ENCODE results near the gene SBK1.

Gene SBK1

DNA sequence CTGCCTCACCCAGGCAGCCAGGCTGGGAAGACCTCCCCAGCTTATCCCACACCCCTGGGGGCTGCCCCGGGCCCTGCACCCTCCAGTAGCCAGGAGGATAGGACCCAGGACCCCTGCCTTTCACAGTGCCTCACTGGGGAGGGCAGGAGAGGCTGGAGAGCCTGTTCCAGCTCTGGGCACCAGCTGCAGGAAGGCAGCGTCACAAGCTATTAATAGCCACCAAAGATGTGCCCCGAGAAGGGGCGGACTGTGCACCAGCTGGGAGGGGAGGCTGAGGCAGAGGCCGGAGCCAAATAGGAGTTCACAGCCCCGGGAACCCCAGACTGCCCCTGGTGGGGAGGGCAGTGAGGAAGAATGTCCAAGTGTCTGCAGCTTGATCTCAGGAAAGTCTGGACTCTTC, 8.8 kb downstream of the SBK1 start:
- TF ChIP-seq, protein P1, sequence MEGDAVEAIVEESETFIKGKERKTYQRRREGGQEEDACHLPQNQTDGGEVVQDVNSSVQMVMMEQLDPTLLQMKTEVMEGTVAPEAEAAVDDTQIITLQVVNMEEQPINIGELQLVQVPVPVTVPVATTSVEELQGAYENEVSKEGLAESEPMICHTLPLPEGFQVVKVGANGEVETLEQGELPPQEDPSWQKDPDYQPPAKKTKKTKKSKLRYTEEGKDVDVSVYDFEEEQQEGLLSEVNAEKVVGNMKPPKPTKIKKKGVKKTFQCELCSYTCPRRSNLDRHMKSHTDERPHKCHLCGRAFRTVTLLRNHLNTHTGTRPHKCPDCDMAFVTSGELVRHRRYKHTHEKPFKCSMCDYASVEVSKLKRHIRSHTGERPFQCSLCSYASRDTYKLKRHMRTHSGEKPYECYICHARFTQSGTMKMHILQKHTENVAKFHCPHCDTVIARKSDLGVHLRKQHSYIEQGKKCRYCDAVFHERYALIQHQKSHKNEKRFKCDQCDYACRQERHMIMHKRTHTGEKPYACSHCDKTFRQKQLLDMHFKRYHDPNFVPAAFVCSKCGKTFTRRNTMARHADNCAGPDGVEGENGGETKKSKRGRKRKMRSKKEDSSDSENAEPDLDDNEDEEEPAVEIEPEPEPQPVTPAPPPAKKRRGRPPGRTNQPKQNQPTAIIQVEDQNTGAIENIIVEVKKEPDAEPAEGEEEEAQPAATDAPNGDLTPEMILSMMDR (IDR thresholded peaks at IDR 0.05; ENCODE audit: borderline replicate concordance, control extremely low read depth, extremely low read depth, insufficient read depth, missing control alignments) = no peak
- in situ Hi-C loops (cut with MboI; ENCODE audit: low sequenced_read_pairs, unreplicated experiment) = no loop called here
- DNase-seq (ENCODE audit: low spot score) = no peak

DNA sequence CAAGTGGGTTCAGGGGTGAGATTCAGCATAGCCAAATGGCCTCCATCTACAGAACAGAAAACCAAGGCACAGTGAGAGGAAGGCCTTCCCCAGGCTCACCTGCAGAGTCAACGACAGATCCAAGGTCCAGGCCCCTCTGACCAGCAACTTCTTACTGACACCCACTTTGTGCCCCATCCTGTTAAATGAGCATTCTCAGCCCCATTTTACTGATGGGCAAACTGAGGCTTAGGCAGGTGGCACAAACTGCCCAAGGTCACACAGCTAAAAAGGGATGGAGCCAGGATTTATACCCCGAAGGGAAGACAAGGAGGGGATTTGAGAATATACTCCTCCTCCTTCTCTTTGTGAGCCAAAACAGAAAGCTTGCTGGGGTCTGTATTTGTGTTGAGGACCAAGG, 9.3 kb downstream of the SBK1 start:
- in situ Hi-C loops (cut with MboI; ENCODE audit: low sequenced_read_pairs, unreplicated experiment) = no loop called here
- TF ChIP-seq, protein P1 (IDR thresholded peaks at IDR 0.05; ENCODE audit: borderline replicate concordance, control extremely low read depth, extremely low read depth, insufficient read depth, missing control alignments) = no peak
- DNase-seq (ENCODE audit: low spot score) = no peak

DNA sequence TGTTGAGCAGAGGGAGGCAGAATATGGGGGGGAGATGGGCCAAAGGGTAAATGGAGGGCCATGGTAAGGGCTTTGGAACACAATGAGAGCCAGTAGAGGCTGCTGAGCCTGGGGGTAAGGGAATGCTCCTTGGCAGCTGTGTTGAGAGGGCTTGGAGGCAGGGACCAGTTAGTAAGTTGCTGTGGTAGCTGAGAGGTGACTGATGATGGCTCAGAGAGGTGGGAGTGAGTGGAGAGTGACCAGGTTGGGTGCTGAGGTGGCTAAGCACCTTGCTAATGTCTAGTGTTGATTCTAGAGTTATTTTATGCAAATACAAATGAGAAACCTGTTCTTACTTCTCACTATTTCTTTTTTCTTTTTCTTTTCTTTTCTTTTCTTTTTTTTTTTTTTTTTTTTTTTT, 10.8 kb downstream of the SBK1 start:
- TF ChIP-seq, protein P1 (IDR thresholded peaks at IDR 0.05; ENCODE audit: borderline replicate concordance, control extremely low read depth, extremely low read depth, insufficient read depth, missing control alignments) = no peak
- DNase-seq (ENCODE audit: low spot score) = no peak
- in situ Hi-C loops (cut with MboI; ENCODE audit: low sequenced_read_pairs, unreplicated experiment) = no loop called here

DNA sequence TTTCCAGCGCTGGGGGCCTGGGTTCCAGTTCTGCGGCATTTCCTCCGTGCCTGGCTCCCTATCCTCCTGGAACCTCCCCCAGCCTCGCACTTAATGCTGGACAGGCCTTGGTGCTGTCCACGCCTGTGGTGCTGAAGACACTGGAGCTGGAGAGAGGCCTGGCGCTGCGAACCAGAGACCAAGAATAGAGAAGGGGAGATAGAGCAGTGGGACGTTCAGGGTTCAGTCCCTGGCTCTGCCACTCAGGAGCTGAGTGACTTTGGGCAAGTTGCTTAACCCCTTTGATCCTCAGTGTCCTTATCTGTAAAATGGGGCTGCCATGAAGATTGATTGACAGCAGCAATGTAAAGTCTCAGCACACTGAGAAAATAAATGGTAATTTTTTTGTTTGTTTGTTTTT, 11.9 kb downstream of the SBK1 start:
- TF ChIP-seq, protein P1 (IDR thresholded peaks at IDR 0.05; ENCODE audit: borderline replicate concordance, control extremely low read depth, extremely low read depth, insufficient read depth, missing control alignments) = no peak
- in situ Hi-C loops (cut with MboI; ENCODE audit: low sequenced_read_pairs, unreplicated experiment) = no loop called here
- DNase-seq (ENCODE audit: low spot score) = no peak

DNA sequence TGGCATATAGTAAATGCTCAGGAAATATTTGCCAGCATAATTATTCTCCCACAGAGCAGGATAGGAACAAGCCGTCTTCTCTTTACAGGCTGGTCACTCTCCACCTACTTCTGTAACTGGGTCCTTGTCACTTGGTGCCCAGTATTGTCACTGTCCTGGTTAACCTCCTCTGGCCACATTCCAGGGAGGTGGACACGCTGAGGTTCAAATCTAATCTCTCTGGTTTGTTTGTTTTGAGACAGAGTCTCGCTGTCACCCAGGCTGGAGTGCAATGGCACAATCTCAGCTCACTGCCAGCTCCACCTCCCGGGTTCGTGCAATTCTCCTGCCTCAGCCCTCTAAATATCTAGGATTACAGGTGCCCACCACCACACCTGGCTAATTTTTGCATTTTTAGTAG, 15.6 kb downstream of the SBK1 start:
- DNase-seq (ENCODE audit: low spot score) = no peak
- in situ Hi-C loops (cut with MboI; ENCODE audit: low sequenced_read_pairs, unreplicated experiment) = no loop called here
- TF ChIP-seq, protein P1 (IDR thresholded peaks at IDR 0.05; ENCODE audit: borderline replicate concordance, control extremely low read depth, extremely low read depth, insufficient read depth, missing control alignments) = no peak

DNA sequence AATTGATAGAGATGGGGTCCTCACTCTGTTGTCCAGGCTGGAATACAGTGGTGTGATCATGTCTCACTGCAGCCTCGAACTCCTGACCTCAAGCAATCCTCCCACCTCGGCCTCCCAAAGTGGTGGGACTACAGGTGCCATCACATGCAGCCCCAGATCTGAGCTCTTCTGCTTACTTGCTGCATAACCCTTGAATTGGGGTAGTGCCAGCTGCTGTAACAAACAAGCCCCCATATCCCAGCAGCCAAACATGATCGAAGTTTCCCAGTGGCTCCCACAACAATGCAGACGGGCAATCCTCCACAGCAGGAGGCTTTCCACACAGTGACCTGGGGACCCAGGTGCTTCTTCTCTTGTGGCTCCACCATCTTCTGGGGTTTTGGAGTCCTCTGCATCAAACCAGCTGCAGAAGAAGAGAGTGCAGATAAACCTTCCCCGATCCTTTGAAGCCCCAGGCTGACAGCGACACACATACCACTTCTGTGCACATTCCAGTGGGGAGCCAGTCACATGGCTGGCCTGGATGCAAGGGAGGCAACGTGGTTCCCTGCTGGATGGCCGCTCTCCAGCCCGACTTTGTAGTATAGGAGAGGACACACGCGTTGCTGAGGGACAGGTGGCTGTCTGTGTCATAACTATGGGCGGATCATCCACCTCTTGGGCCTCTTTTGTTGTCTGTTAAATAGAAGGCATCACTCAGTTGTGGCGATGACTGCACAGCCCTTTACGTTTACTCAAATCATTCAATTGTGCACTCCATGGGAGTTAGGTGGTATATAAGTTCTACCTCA, 16.7 kb downstream of the SBK1 start:
- no peak for DNase-seq (ENCODE audit: low spot score)
- TF ChIP-seq, protein P1 (IDR thresholded peaks at IDR 0.05; ENCODE audit: borderline replicate concordance, control extremely low read depth, extremely low read depth, insufficient read depth, missing control alignments) = no peak
- in situ Hi-C loops (cut with MboI; ENCODE audit: low sequenced_read_pairs, unreplicated experiment) = no loop called here

Measured in GM13976 (cell line).